Fibroblast of skin of right biceps (primary cell): ENCODE measurements around the gene RTCA.
"Not testable (repeated sequence)": the region's sequence is repeated elsewhere in the genome, so short reads cannot be mapped to it uniquely, and the experiment has no call there.

Experiments used
- DNase-seq: peaks from one replicate; pipeline ENCODE4 v3.0.0-alpha.2; 2013

Gene RTCA

GRCh38 chr1:100265931-100266740 lies at the start of gene RTCA:
Gene RTCA, plus strand, starts transcription at chr1:100266216. Its CDS starts 160 bp downstream, at chr1:100266376.
- peak; percentile 94 for DNase-seq

- no peak for DNase-seq
Measured at GRCh38 chr1:100217834-100218233, 48.2 kb upstream of the RTCA start.

DNA sequence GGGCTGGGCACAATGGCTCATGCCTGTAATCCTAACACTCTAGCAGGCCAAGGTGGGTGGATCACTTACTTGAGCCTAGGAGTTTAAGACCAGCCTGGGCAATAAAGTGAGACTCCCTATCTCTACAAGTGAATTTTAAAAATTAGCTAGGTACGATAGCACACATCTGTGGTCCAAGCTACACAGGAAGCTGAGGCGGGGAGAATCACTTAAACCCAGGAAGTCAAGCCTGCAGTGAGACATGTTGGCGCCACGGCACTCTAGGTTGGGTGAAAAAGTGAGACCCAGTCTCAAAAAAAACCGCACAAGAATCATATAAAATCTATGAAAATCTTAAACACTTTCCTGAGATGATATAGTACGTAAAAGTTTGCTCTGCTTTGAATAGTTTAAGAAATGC lies 46.6 kb upstream of the RTCA start:
- no peak for DNase-seq

DNA sequence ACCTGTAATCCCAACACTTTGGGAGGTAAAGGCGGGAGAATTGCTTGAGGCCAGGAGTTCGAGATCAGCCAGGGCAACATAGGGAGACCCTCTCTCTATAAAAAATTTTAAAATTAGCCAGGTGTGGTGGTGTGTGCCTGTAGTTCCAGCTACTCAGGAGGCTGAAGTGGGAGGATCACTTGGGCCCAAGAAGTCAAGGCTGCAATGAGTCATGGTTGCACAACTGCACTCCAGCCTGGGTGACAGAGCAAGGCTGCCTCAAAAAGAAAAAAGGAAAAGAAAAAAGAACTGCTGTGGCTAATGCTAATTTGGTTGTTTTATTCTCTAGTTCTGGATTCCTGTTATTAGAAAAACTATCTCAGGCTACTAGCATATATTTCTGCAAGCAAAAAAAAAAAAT lies 46.1 kb upstream of the RTCA start:
- peak; percentile 9 for DNase-seq

DNA sequence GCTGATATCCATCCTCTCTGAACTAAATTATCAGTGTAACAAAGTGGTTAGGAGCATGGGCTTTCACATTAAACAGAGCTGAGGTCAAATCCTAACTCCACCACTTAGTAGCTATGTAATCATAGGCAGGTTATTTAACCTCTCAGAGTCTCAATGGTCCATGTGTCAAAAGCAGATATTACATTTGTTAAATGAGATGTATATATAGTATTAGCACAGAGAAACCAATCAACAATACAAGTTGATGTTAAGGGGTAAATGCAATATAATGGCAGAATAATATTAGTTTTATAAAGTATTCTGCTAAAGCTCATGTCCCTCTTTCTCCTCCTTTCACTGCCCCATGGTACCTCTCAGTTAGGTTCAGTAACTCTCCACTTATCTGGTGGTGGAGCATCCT lies 43.6 kb upstream of the RTCA start:
- DNase-seq, result no peak

DNA sequence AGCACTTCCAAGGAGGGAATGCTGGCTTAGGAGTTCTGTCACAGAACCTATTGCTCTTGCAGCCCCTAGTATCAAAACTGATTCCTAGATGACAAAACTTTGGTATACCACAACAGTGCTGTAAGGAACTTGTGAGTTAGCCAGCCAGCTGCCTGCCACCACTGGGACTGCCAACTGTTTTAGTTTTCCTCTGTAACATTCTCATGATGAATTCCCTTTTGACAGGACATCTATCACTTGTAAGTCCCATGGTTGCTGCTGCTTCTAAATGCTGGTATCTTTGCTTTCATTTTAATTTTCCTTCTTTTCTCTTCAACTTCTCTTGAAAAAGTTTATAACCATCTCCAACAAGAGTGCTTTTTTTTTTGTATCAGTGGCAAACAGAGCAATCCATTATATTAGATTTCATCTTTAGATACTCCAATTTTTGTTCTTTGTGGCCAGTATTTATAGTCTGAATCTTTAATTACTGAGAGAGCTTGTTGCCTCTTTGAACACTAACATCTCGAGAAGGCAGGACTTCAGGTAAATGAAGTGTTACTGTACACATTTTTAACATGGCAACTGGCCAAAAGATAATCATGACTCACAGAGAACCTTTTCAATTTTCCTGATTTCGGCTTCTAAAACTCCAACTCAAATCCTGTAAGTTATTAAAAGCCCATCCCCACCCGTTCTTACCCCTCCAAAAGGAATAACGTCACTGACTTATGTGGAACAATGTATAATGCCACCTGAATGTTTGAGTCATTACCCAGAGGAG lies 36.2 kb upstream of the RTCA start:
- DNase-seq, result no peak

- no peak for DNase-seq
Measured at GRCh38 chr1:100230765-100231164, 35.3 kb upstream of the RTCA start.

DNA sequence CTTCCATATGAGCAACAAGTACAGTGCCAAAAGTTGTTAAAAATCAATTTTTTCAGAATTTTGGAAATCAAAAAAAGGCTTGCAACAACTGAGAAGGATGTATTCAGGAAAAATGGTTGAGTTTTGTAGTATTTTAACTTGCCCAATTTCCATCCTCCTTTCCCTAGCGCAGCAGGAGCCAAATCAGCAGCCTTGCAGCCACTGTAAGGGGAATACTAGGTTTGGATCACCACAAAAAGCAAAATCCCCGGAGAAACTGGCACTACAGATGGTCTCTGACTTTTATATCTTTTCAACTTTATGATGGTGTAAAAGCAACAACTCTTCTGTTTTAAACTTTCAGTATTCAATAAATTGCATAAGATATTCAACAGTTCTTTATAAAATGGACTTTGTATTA lies 34.3 kb upstream of the RTCA start:
- DNase-seq, result no peak

- no peak for DNase-seq
Measured at GRCh38 chr1:100232156-100232555, 33.9 kb upstream of the RTCA start.

GRCh38 chr1:100233566-100233965 lies 32.5 kb upstream of the RTCA start:
- DNase-seq, result not testable (repeated sequence)

GRCh38 chr1:100234432-100234831 lies 31.6 kb upstream of the RTCA start:
- DNase-seq, result no peak

DNA sequence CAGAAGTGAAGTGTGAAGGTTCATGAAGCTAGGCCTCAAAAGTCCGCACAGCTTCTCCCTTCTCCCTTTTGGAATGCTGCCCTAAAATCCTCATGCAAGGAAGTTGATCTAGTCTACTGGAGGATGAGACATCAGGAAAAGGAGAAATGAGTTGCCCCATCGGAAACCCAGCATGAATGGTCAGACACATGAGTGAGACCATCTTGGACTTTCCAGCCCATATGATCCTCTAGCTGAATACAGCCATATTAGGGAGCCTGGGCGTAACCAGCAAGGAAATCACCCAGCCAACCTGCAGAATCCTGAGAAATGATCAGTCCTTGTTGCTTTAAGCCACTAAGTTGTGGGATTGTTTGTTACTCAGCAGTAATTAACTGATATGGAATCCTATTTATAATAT lies 28.9 kb upstream of the RTCA start:
- no peak for DNase-seq

- no peak for DNase-seq
Measured at GRCh38 chr1:100239961-100240360, 26.1 kb upstream of the RTCA start.

DNA sequence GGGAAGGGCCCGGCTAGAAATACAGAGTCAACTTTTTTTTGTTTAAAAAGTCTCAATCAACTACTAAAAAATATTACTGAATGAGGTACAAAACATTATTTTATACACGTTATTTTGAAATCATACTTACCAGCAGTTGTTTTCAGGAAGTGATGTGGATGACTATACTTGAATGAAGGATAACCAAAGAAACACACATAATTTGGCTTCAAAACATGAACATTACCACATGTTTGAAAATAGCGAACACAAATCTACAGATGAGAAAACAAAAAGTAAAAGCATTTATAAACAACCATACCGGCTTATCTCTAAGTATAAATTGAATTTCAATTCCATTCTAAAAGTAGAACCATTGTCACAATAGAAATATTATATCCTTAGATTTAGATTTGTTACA lies 25.4 kb upstream of the RTCA start:
- DNase-seq, result no peak

DNA sequence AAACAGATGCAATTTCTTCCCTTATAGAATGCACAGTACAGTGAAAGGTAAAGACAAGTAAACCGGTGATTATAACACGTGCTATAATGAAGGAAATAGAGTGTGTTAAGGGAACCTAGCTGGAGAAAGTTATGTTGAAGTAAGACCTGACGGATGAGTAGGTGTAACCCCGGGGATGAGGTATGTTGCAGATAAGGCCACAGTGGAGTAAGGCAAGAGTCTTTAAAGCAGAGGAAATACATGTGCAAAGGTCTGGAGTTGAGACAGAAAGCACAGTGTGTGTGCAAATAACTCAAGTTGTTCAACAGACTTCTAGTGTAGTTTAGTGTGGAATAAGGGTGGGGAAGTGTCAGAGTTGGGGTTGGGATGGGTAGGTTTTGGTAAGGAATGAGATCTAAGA lies 19.3 kb upstream of the RTCA start:
- no peak for DNase-seq

GRCh38 chr1:100249155-100249536 lies 16.9 kb upstream of the RTCA start:
- no peak for DNase-seq

DNA sequence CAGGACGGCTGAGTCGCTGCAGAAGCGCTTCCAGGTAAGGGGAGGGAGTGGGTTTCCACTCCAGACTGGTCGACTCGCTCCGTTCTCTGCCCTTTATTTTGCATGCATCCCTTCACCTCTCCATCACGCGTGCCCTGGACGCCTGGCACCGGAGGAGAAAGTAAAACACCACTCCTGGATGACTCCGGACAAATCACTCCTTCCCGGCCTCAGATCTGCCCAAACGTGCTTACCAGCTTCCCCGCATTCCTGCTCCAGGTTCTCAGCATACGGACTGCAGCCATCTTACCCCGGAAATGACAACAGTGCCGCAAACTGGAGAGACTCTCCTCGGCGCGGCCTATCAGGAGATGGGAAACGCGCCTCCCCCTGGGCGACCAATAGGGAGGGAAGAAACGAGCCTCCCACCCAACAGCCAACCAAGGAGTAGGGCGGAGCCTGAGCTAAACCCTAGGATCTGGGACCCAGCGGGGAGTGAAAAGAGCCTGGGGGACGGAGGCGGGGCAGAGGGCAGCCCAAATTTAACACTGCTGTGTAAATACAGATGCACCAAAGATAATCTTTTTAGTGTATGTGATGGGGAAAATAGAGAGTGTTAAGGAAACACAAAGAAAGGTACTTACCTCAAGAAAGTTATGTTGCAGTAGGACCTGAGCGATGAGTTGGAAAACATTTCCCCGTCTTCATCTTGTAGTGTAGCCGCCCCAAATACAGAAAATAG lies 16.3 kb upstream of the RTCA start, which contains the start of gene DBT:
DBT (minus strand) TSS at position 298 of the 721 bp plus-strand sequence; CDS start at position 284, 14 bp downstream.
- peak; percentile 94 for DNase-seq

- no peak for DNase-seq
Measured at GRCh38 chr1:100250264-100250663, 15.8 kb upstream of the RTCA start.

DNA sequence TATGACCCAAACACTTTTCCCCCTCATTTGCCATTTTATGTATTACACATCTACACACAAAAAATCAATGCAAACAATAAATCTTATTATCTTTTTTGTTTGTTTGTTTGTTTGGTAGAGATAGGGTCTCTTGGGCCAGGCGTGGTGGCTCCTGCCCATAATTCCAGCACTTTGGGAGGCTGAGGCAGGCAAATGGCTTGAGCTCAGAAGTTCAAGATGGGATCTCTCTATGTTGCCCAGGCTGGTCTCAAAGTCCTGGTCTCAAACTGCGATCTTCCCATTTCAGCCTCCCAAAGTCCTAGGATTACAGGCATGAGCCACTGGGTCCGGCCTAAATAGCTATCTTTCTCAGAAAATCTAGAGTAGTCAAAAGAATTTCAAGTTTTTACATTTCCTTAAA lies 15.2 kb upstream of the RTCA start:
- DNase-seq, result no peak

DNA sequence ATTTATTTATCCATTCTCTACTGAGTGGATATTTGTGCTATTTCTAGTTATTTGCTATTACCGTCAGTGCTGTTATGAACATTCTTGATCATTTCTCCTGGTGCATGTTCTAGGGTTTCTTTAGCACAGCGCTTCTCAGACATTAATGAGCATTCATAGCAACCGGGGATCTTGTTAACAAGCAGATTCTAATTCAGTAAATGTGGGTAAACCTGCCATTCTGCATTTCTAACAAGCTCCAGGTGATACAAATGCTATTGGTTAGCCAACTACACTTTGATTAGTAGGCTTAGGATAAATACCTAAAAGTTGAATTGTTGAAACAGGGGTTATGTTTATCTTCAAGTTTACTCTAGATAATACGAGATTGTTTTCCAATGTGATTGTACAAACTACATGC lies 13.1 kb upstream of the RTCA start:
- DNase-seq, result no peak

DNA sequence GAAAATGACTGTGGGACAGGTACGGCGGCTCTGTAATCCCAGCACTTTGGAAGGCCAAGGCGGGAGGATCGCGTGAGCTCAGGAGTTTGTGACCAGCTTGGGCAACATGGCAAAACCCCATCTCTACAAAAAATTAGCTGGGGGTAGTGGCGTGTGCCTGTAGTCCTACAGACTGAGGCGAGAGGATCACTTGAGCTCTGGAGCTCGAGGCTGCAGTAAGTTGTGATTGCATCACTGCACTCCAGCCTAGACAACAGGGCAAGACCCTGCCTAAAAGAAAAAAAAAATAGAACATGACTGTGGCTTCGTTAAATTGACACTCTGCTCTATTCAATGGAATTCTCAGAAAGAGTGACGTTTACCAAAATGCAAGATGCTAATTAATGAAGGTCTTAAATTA lies 12.5 kb upstream of the RTCA start:
- no peak for DNase-seq

DNA sequence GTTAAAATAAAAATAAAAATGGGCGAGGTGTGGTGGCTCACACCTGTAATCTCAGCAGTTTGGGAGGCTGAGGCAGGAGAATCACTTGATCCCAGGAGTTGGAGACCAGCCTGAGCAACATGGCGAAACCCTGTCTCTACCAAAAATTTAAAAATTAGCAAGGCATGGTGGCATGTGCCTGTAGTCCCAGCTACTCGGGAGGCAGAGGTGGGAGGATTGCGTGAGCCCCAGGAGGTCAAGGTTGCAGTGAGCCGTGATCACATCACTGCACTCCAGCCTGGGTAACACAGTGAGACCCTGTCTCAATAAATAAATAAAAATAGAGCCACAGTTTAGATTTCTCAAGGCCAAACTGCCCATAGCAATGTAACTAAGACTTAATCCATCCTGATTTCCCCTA lies 9.7 kb upstream of the RTCA start:
- DNase-seq, result not testable (repeated sequence)

DNA sequence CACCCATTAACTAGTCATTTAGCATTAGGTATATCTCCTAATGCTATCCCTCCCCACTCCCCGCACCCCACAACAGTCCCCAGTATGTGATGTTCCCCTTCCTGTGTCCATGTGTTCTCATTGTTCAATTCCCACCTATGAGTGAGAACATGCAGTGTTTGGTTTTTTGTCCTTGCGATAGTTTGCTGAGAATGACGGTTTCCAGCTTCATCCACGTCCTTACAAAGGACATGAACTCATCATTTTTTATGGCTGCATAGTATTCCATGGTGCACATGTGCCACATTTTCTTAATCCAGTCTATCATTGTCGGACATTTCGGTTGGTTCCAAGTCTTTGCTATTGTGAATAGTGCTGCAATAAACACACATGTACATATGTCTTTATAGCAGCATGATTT lies 7.6 kb upstream of the RTCA start:
- not testable (repeated sequence) for DNase-seq

DNA sequence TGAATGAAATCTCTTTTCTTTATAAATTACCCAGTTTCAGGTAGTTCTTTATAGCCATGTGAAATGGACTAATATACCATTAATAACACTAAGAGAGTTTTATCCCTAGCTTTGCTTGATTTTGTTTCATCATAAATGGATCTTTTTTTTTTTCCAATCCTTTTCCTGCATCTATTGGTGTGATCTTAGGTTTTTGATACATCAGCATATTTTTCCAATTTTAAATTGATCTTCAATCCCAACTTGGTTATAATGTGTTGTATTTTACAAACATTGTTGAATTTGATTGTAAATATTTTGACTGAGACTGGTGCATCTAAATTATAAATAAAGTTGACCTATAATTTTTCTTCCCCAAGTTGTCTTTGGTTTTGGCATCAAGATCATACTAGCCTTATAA lies 4.3 kb upstream of the RTCA start:
- DNase-seq, result no peak
